HepG2 (cell line): ENCODE measurements around the gene CES2. TPM values are rescaled to one million over a fixed set of nuclear protein-coding genes. Genes with fewer than 3 reads are reported as not detected.

Experiments
- ATF7 ChIP-seq, 2 experiments: fragments of 450-650 bp in 1 of 2; sonication (generic) in 1 of 2; formaldehyde crosslinking in 1 of 2; IDR thresholded peaks; 2 replicates each; pipeline versions ENCODE4 v1.4.0 to v1.6.1; 2016 to 2020; ENCODE audit warnings: antibody characterized with exemption in 1 of 2, mild to moderate bottlenecking in 1 of 2, missing genetic modification reagents in 1 of 2
- DR1 ChIP-seq: sonication (generic); formaldehyde crosslinking; IDR thresholded peaks from 2 replicates; pipeline ENCODE4 v1.8.0; 2021; ENCODE audit warnings: mild to moderate bottlenecking, missing genetic modification reagents, inconsistent platforms
- FOXC1 ChIP-seq: sonication (generic); formaldehyde crosslinking; IDR thresholded peaks from 2 replicates; pipeline ENCODE4 v1.8.0; 2022; ENCODE audit warnings: mild to moderate bottlenecking, missing genetic modification reagents, borderline replicate concordance
- HOMEZ ChIP-seq: IDR thresholded peaks from 2 replicates; pipeline ENCODE4 v1.6.1; 2016; ENCODE audit warnings: low read depth
- ISL2 ChIP-seq: sonication (generic); formaldehyde crosslinking; IDR thresholded peaks from 2 replicates; pipeline ENCODE4 v1.5.0; 2020; ENCODE audit warnings: missing genetic modification reagents
- MAFG ChIP-seq: sonication (generic); formaldehyde crosslinking; IDR thresholded peaks from 2 replicates; pipeline ENCODE4 v1.5.1; 2020; ENCODE audit warnings: mild to moderate bottlenecking, missing genetic modification reagents
- MTERF4 ChIP-seq: sonication (generic); formaldehyde crosslinking; IDR thresholded peaks from 2 replicates; pipeline ENCODE4 v1.8.0; 2023; ENCODE audit warnings: mild to moderate bottlenecking, missing genetic modification reagents
- NFE2 ChIP-seq: sonication (generic); formaldehyde crosslinking; IDR thresholded peaks from 2 replicates; pipeline ENCODE4 v1.4.0; 2020; ENCODE audit warnings: missing genetic modification reagents
- PHF21A ChIP-seq: sonication (generic); formaldehyde crosslinking; IDR thresholded peaks from 2 replicates; pipeline ENCODE4 v1.5.0; 2020; ENCODE audit warnings: mild to moderate bottlenecking, missing genetic modification reagents
- RERE ChIP-seq: IDR thresholded peaks from 2 replicates; pipeline ENCODE4 v1.6.1; 2016; ENCODE audit warnings: low read depth, missing genetic modification reagents, missing compliant biosample characterization
- RXRB ChIP-seq: IDR thresholded peaks from 2 replicates; pipeline ENCODE4 v1.6.1; 2016; ENCODE audit warnings: borderline replicate concordance, missing genetic modification reagents, missing compliant biosample characterization
- SP5 ChIP-seq: IDR thresholded peaks from 2 replicates; pipeline ENCODE4 v1.6.1; 2016; ENCODE audit warnings: low read depth, borderline replicate concordance
- TAF15 ChIP-seq: fragments of 200-400 bp; formaldehyde crosslinking; IDR thresholded peaks from one replicate; pipeline ENCODE4 v1.6.1; 2018; ENCODE audit warnings: mild to moderate bottlenecking, low read depth, low read length; ENCODE audit not compliant: poor library complexity, severe bottlenecking
- TEF ChIP-seq: sonication (generic); formaldehyde crosslinking; IDR thresholded peaks from 2 replicates; pipeline ENCODE4 v1.5.0; 2020; ENCODE audit warnings: missing genetic modification reagents
- ZNF337 ChIP-seq: sonication (generic); formaldehyde crosslinking; IDR thresholded peaks from 2 replicates; pipeline ENCODE4 v1.5.1; 2020; ENCODE audit warnings: missing genetic modification reagents, low read depth, mild to moderate bottlenecking, borderline replicate concordance
- ZNF569 ChIP-seq: sonication (generic); formaldehyde crosslinking; IDR thresholded peaks from 2 replicates; pipeline ENCODE4 v1.5.0; 2020; ENCODE audit warnings: mild to moderate bottlenecking, missing genetic modification reagents, moderate library complexity, borderline replicate concordance
- polyA plus RNA-seq, 8 experiments: library from polyadenylated mRNA; depleted of rRNA in 3 of 8; stranded (reverse) in 7 of 8; unstranded in 1 of 8; fragments of >200 nt; fragmentation: Illumina TruSeq in 4 of 8; extraction: Trizol in 4 of 8; gene quantifications; 2 replicates each; pipeline versions ENCODE4 v1.2.1 to v1.2.3, GENCODE V29; 2011 to 2016; ENCODE audit warnings: low read depth in 4 of 8, missing spikeins in 1 of 8, mixed read lengths in 1 of 8; ENCODE audit not compliant: insufficient read depth in 1 of 8
- total RNA-seq, 5 experiments: library from RNA; depleted of rRNA; stranded (reverse); fragments of >200 nt; fragmentation: Illumina TruSeq; extraction: Trizol; gene quantifications; 2 replicates each; pipeline ENCODE4 v1.2.3, GENCODE V29; 2016; ENCODE audit warnings: low read depth in 1 of 5
- TF ChIP-seq, protein P1 (sequence below): sonication (generic); formaldehyde crosslinking; conservative IDR thresholded peaks from 2 replicates; pipeline ENCODE4 v1.8.1; 2023; ENCODE audit warnings: missing genetic modification reagents

The CES2 gene
- total and polyA plus RNA-seq, 2 of the 13 experiments (the other 11 are each of a cell fraction or from before 2014, with no cell fraction given), result 50.6 to 63.8 TPM

DNA sequence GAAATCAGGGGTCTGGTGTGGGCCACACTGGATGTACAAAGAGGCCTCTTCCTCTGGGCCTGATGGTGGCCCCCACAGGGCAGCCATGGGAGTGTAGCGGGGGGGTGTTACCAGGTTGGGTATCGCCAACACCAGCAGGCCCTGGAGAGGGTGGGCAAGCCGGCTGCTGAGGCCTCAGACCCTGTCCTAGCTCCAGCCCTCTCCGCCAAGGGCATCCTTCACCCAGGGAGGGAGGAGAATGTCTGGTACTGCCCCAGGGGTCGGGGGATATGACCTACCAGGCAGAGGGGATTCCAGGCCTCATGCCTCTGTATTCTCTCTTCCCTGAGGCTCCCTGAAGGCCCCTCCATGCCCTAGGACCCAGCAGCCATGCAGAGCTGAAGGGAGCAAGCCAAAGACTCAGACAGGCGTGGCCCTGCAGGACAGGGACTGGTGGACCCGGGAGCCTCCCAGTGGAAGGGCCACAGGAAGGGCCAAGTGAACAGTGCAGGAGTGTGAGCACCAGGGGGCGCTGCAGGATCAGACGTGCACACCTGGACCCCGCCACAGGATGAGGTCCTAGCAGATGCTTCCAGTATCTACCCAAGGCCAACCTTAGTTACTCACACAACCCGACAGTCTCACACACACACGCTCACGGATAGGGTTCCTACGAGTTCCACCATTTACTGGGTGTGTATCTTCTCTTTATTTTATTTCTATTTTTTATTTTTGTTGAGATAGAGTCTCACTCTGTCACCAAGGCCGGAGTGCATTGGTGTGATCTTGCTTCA, 42.2 kb downstream of the CES2 start (continued):
- TF ChIP-seq, protein P1, sequence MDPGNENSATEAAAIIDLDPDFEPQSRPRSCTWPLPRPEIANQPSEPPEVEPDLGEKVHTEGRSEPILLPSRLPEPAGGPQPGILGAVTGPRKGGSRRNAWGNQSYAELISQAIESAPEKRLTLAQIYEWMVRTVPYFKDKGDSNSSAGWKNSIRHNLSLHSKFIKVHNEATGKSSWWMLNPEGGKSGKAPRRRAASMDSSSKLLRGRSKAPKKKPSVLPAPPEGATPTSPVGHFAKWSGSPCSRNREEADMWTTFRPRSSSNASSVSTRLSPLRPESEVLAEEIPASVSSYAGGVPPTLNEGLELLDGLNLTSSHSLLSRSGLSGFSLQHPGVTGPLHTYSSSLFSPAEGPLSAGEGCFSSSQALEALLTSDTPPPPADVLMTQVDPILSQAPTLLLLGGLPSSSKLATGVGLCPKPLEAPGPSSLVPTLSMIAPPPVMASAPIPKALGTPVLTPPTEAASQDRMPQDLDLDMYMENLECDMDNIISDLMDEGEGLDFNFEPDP (CRISPR knock-in tag), result no peak
- TF ChIP-seq ZNF569 (no peak), FOXC1 (CRISPR knock-in tag) (no peak), ISL2 (CRISPR knock-in tag) (peak; percentile 28; the same call in 1 of the 2 replicates), ATF7 (IDR thresholded peaks at IDR 0.05) (no peak), ATF7 (CRISPR knock-in tag; IDR thresholded peaks at IDR 0.05) (no peak), MAFG (no peak), RXRB (CRISPR knock-in tag) (peak; percentile 80), DR1 (no peak), RERE (no peak), MTERF4 (CRISPR knock-in tag) (peak; percentile 63; the same call in 1 of the 2 replicates), SP5 (CRISPR knock-in tag) (peak; percentile 75), ZNF337 (CRISPR knock-in tag) (0 out of 2 replicates have a peak, but pooled peaks have one; percentile 47), NFE2 (CRISPR knock-in tag) (no peak), TAF15 (no peak), HOMEZ (CRISPR knock-in tag) (peak; percentile 60; the same call in 1 of the 2 replicates), PHF21A (CRISPR knock-in tag) (peak; percentile 56; the same call in 1 of the 2 replicates), TEF (CRISPR knock-in tag) (no peak)
